Placental epithelial cell (primary cell): ENCODE data around the gene ZBED4. TPM values are rescaled to one million over a fixed set of nuclear protein-coding genes. Genes with fewer than 3 reads are reported as not detected.

Experiments
- small RNA-seq: library from RNA; depleted of rRNA; stranded (forward); fragments of <200 nt; gene quantifications from one replicate; pipeline ENCODE3, GENCODE V24; 2012
- total RNA-seq: library from RNA; depleted of rRNA; stranded (reverse); fragments of >200 nt; gene quantifications from 2 replicates; pipeline ENCODE4 v1.2.3, GENCODE V29; 2012

Gene ZBED4, protein sequence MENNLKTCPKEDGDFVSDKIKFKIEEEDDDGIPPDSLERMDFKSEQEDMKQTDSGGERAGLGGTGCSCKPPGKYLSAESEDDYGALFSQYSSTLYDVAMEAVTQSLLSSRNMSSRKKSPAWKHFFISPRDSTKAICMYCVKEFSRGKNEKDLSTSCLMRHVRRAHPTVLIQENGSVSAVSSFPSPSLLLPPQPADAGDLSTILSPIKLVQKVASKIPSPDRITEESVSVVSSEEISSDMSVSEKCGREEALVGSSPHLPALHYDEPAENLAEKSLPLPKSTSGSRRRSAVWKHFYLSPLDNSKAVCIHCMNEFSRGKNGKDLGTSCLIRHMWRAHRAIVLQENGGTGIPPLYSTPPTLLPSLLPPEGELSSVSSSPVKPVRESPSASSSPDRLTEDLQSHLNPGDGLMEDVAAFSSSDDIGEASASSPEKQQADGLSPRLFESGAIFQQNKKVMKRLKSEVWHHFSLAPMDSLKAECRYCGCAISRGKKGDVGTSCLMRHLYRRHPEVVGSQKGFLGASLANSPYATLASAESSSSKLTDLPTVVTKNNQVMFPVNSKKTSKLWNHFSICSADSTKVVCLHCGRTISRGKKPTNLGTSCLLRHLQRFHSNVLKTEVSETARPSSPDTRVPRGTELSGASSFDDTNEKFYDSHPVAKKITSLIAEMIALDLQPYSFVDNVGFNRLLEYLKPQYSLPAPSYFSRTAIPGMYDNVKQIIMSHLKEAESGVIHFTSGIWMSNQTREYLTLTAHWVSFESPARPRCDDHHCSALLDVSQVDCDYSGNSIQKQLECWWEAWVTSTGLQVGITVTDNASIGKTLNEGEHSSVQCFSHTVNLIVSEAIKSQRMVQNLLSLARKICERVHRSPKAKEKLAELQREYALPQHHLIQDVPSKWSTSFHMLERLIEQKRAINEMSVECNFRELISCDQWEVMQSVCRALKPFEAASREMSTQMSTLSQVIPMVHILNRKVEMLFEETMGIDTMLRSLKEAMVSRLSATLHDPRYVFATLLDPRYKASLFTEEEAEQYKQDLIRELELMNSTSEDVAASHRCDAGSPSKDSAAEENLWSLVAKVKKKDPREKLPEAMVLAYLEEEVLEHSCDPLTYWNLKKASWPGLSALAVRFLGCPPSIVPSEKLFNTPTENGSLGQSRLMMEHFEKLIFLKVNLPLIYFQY
- total RNA-seq = 14.9 and 20.2 TPM in 2 replicates

DNA sequence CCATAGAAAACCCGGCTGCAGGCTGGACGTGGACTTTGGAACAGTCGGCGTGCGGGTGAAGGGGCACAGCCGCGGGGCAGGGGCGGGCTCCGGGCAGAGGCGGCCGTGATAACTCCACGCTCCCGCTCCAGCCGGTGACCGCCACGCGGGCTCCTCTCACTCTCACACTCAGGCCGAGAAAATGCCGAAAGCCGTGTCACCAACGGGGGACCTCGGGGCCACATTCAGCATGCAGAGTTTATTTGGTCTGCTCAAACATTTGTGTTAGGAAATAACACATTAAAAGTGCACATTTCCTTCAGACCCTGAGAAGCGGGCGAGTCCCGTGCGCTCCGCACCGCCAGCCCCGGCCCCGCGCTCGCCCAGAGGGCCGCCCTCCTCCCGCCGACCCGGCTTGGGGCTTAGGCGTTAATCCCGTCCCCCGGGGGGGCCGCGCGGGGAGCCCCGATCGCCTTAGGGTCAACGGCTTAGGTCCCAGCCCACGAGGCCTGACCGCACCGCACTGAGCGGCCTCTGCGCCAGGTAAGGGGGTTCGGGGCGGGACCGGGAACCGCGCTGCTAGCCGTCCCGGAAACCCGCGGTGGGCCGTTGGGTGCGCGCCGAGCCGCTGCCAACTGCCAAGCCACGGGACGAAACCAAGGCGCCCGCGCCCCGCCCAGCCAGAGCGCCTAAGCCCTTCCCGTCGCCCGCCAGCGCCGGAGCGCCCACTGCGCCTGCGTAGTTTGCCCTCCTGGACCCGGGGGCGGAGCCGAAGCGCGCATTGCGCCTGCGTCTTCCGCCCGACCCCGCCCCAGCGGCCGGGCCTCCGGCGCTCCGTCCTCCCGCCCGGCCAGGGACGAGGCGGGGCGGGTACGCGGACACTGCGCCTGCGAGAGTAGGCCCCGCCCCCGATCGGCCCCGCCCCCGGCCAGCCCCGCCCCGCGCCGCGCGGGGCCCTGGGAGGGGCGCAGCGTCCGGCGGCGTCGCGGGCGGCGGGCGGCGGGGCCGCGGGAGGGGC lies at the start of gene ZBED4:
Gene ZBED4 (plus strand): TSS at position 947 of the 997 bp plus-strand sequence. CDS start 29,819 bp downstream, outside the sequence.

DNA sequence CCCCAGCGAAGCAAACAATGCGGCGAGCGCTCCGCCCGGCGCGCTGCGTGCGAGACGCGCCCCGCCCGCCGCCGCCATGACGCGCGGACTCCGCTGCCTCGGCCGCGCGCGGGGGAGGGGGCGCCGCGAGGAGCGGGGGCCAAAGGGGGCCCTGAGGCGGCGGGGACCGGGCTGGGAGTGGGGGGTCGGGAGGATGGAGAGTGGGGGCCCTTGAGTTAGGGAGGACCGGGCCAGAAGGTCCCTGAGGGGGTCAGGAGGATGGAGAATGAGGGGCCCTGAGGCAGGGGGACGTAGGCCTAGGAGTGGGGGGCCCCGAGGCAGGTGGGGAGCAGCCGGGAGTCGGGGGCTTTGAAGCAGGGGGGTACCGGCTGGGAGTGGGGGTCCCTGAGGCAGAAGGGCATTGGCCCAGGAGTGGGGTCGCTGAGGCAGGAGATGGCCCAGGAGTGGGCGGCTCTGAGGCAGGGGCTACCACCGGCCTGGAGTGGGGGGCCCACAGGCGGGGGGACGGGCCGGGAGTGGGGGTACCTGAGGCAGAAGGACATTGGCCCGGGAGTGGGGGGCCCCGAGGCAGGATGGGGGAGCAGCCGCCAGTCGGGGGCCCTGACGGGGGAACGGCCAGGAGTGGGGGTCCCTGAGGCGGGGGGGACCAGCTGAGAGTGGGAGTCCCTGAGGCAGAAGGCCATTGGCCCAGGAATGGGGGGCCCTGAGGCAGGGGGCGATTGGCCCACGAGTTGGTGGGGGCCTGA lies 25.6 kb upstream of the ZBED4 start, which contains the start of gene BRD1:
Gene BRD1 (minus strand): TSS at position 21 of the 746 bp plus-strand sequence. CDS start 3,556 bp downstream, outside the sequence.

DNA sequence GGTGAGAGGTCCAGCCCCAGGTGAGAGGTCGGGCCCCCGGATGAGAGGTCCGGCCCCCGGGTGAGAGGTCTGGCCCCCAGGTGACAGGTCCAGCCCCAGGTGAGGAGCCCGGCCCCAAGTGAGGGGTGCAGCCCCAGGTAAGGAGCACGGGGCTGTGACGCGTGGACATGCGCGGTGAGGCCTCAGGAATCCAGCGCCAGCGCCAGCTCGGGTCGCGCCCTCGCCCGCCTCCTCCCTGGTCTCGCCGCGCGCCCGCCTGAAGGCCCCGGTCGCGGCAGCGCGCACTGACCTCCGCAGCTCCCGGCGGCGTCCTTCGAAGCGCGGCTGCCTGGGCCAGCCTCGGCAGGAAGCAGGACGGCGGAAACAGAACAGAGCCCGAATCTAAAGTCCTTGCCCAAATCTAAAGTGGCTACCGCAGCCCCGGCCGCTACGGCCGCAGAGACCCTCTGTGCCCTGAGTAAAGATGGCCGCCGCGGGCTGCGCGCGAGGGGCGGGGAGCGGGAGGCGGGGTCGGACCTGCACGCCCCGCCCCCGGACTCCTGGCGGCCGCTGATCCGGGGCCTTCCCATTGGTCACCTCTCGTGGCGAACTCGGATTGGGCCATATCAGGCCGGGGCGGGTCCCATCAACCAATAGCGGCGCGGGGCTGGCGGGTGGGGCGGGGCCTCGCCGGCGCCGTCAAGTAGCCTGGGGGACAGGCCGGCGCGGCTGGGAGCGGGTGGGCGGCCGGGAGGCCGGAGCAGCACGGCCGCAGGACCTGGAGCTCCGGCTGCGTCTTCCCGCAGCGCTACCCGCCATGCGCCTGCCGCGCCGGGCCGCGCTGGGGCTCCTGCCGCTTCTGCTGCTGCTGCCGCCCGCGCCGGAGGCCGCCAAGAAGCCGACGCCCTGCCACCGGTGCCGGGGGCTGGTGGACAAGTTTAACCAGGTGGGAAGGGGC lies 64.6 kb downstream of the ZBED4 start, which contains the start of the genes ALG12 and CRELD2:
Gene ALG12 (minus strand): TSS at position 465 of the 937 bp plus-strand sequence. CDS start 4,673 bp downstream, outside the sequence.
Gene CRELD2 (plus strand): TSS at position 661 of the 937 bp plus-strand sequence. CDS start 136 bp downstream, at position 797.

Small RNA genes lying within 50 kb of the gene (small RNA-seq; reads per million reads assigned to genes)
- gene AL117328.1 (not detected), gene RF00017 (not detected)

Other genes starting within 250 kb of the ZBED4 start
- gene BRD1, start 26.0 kb upstream of the ZBED4 start, total RNA-seq = 29.1 and 38.5 TPM in 2 replicates
- 29.8 and 39.0 TPM in 2 replicates for gene ALG12, start 64.6 kb downstream of the ZBED4 start, total RNA-seq
- 58.1 and 87.2 TPM in 2 replicates for gene CRELD2, start 64.8 kb downstream of the ZBED4 start, total RNA-seq
- 25.5 and 38.6 TPM in 2 replicates for gene PIM3, start 106.9 kb downstream of the ZBED4 start, total RNA-seq
- not detected in 2 replicates for gene IL17REL, start 158.9 kb downstream of the ZBED4 start, total RNA-seq
- not detected in 2 replicates for gene TTLL8, start 204.5 kb downstream of the ZBED4 start, total RNA-seq
- under 0.01 TPM in 2 replicates for gene MLC1, start 231.6 kb downstream of the ZBED4 start, total RNA-seq
- gene MOV10L1, start 236.2 kb downstream of the ZBED4 start, total RNA-seq = 0.11 and 0.39 TPM in 2 replicates